Epithelial cell of esophagus (primary cell): Measurements from ENCODE around the gene MDM2.
"Not testable (repeated sequence)": the region's sequence is repeated elsewhere in the genome, so short reads cannot be mapped to it uniquely, and the experiment has no call there.

Experiments used
- DNase-seq: peaks from one replicate; pipeline ENCODE4 v3.0.0; 2010; ENCODE audit warnings: low read depth
- H3K4me3 ChIP-seq: 2 replicates; pipeline ENCODE4 v1.5.1; 2011; ENCODE audit warnings: mild to moderate bottlenecking, low read length, control low read depth
- CTCF ChIP-seq: IDR thresholded peaks from 2 replicates; pipeline ENCODE4 v1.5.1; 2011; ENCODE audit warnings: low read depth, mild to moderate bottlenecking, low read length, control low read depth, inconsistent platforms; ENCODE audit not compliant: insufficient read depth; ENCODE audit errors: missing control alignments

MDM2 gene

GRCh38 chr12:68832504-68832867, 24.5 kb downstream of the MDM2 start:
- no peak for TF ChIP-seq CTCF
- DNase-seq: no peak
- no peak overlapping the region for H3K4me3 ChIP-seq

- no peak for DNase-seq
- TF ChIP-seq CTCF: no peak
- no peak overlapping the region for H3K4me3 ChIP-seq
These were observed 25.5 kb downstream of the MDM2 start for GRCh38 chr12:68833508-68833907.

GRCh38 chr12:68835333-68835908, 27.4 kb downstream of the MDM2 start:
- H3K4me3 ChIP-seq: no peak overlapping the region
- DNase-seq: no peak
- TF ChIP-seq CTCF: no peak

GRCh38 chr12:68837215-68837614, 29.2 kb downstream of the MDM2 start:
- no peak overlapping the region for H3K4me3 ChIP-seq
- TF ChIP-seq CTCF: no peak
- no peak for DNase-seq

- TF ChIP-seq CTCF: no peak
- no peak for DNase-seq
- no peak overlapping the region for H3K4me3 ChIP-seq
These were observed 30.3 kb downstream of the MDM2 start for GRCh38 chr12:68838046-68838886.

GRCh38 chr12:68839183-68840147, 31.5 kb downstream of the MDM2 start:
- no peak for DNase-seq
- H3K4me3 ChIP-seq: no peak overlapping the region
- no peak for TF ChIP-seq CTCF

- not testable (repeated sequence) for DNase-seq, H3K4me3 ChIP-seq
These were observed 33.2 kb downstream of the MDM2 start for GRCh38 chr12:68841175-68841574.
